ENCODE measurements around the gene ZNF316. TPM values are rescaled to one million over a fixed set of nuclear protein-coding genes. Genes with fewer than 3 reads are reported as not detected.
A peak's percentile ranks its signal among the peaks of the same experiment; 100 is the strongest.

ZNF316 gene
- total and polyA plus RNA-seq, 8 donors, result 12.4 to 52.6 (median 17.0) TPM

- ATAC-seq (peak in 3 of 4 donors; percentile 35 to 53 (median 52)), DNase-seq (peak in 3 of 6 donors; percentile 23 to 76 (median 39)), FAIRE-seq (no peak)
- Histone ChIP-seq H3K36me3 (peaks cover 0 to 2% (median 0%) of the 10 kb centered on the region in 3 donors), H3K27me3 (no peaks in the 10 kb centered on the region), H3K27ac (peak overlapping the region in 1 of 4 donors; percentile 22), H3K9me3 (no peaks in the 10 kb centered on the region), H3K4me3 (peak overlapping the region; percentile 55 to 93 (median 86)), H3K4me1 (peaks cover 0 to 8% (median 3%) of the 10 kb centered on the region in 3 donors)
- no peak for TF ChIP-seq CTCF (IDR thresholded peaks at IDR 0.05)
- intact Hi-C loops (cut with DNase I), result no loop called here
- 1% methylated on average over 42 to 60 of the region's 60 CpGs for WGBS, 2 donors
Observed at GRCh38 chr7:6637544-6638229, 569 bp downstream of the ZNF316 start.

GRCh38 chr7:6639032-6639431 lies 1.9 kb downstream of the ZNF316 start:
- no peak overlapping the region for H3K4me3 ChIP-seq
- no peaks in the 10 kb centered on the region for H3K9me3 ChIP-seq
- WGBS, 2 donors, result 83 to 86% methylated on average over 4 of the region's 4 CpGs
- TF ChIP-seq CTCF (IDR thresholded peaks at IDR 0.05), result no peak
- no peak overlapping the region for H3K27ac ChIP-seq
- H3K4me1 ChIP-seq, result peaks cover 0 to 8% (median 3%) of the 10 kb centered on the region in 3 donors
- no peaks in the 10 kb centered on the region for H3K27me3 ChIP-seq
- H3K36me3 ChIP-seq, result peaks cover 0 to 16% (median 3%) of the 10 kb centered on the region in 3 donors
- FAIRE-seq (no peak), ATAC-seq (no peak), DNase-seq (no peak)
- intact Hi-C loops (cut with DNase I), result no loop called here

- Histone ChIP-seq H3K27me3 (no peaks in the 10 kb centered on the region), H3K27ac (no peak overlapping the region), H3K4me3 (no peak overlapping the region), H3K4me1 (peaks cover 0 to 8% (median 3%) of the 10 kb centered on the region in 3 donors), H3K9me3 (no peaks in the 10 kb centered on the region), H3K36me3 (peaks cover 0 to 22% (median 4%) of the 10 kb centered on the region in 3 donors)
- TF ChIP-seq CTCF (IDR thresholded peaks at IDR 0.05), result no peak
- intact Hi-C loops (cut with DNase I), result no loop called here
- 94 to 97% methylated on average over 11 of the region's 11 CpGs for WGBS, 2 donors
- no peak for DNase-seq
- FAIRE-seq, result no peak
- no peak for ATAC-seq
Observed at GRCh38 chr7:6639627-6640026, 2.5 kb downstream of the ZNF316 start.

GRCh38 chr7:6640246-6640721 lies 3.2 kb downstream of the ZNF316 start:
- Histone ChIP-seq H3K27me3 (no peaks in the 10 kb centered on the region), H3K27ac (no peak overlapping the region), H3K4me3 (no peak overlapping the region), H3K36me3 (peaks cover 0 to 28% (median 10%) of the 10 kb centered on the region in 3 donors), H3K4me1 (peaks cover 0 to 8% (median 3%) of the 10 kb centered on the region in 3 donors), H3K9me3 (no peaks in the 10 kb centered on the region)
- no peak for TF ChIP-seq CTCF (IDR thresholded peaks at IDR 0.05)
- intact Hi-C loops (cut with DNase I), result no loop called here
- WGBS, 2 donors, result 79 to 84% methylated on average over 11 of the region's 11 CpGs
- ATAC-seq (peak in 1 of 4 donors; percentile 17), DNase-seq (no peak), FAIRE-seq (no peak)

Measured in pancreas (tissue), 10 donors.